ENCODE data around the gene NREP. TPM values are rescaled to one million over a fixed set of nuclear protein-coding genes. Genes with fewer than 3 reads are reported as not detected.

Gene NREP
- total RNA-seq, 2 donors from 2014 or later, result 16.6 to 19.0 TPM

GRCh38 chr5:111795142-111795541 lies 38.1 kb upstream of the NREP start:
- no peak overlapping the region for H3K27ac ChIP-seq
- TF ChIP-seq CTCF (IDR thresholded peaks at IDR 0.05), result no peak
- intact Hi-C loops (cut with DNase I), result no loop called here
- no peaks in the 10 kb centered on the region for H3K36me3 ChIP-seq
- no peak overlapping the region for H3K9ac ChIP-seq (ENCODE audit: low read depth in 2 of 2, low read length in 2 of 2)
- no peaks in the 10 kb centered on the region for H3K27me3 ChIP-seq
- H3K9me3 ChIP-seq, result no peaks in the 10 kb centered on the region
- H3K4me1 ChIP-seq, result no peaks in the 10 kb centered on the region
- H3K4me3 ChIP-seq, result no peak overlapping the region
- DNase-seq, result no peak

- no peak overlapping the region for H3K9ac ChIP-seq (ENCODE audit: low read depth in 2 of 2, low read length in 2 of 2)
- intact Hi-C loops (cut with DNase I), result no loop called here
- H3K27ac ChIP-seq, result no peak overlapping the region
- H3K36me3 ChIP-seq, result no peaks in the 10 kb centered on the region
- no peaks in the 10 kb centered on the region for H3K27me3 ChIP-seq
- no peaks in the 10 kb centered on the region for H3K9me3 ChIP-seq
- no peak for TF ChIP-seq CTCF (IDR thresholded peaks at IDR 0.05)
- no peak for DNase-seq
- H3K4me1 ChIP-seq, result no peaks in the 10 kb centered on the region
- H3K4me3 ChIP-seq, result no peak overlapping the region
Observed at GRCh38 chr5:111792471-111793058, 35.6 kb upstream of the NREP start.

GRCh38 chr5:111790295-111790694 lies 33.3 kb upstream of the NREP start:
- no peak for DNase-seq
- no peaks in the 10 kb centered on the region for H3K9me3 ChIP-seq
- no peaks in the 10 kb centered on the region for H3K4me1 ChIP-seq
- no peak overlapping the region for H3K4me3 ChIP-seq
- TF ChIP-seq CTCF (IDR thresholded peaks at IDR 0.05), result no peak
- intact Hi-C loops (cut with DNase I), result no loop called here
- H3K27ac ChIP-seq, result no peak overlapping the region
- no peak overlapping the region for H3K9ac ChIP-seq (ENCODE audit: low read depth in 2 of 2, low read length in 2 of 2)
- no peaks in the 10 kb centered on the region for H3K27me3 ChIP-seq
- H3K36me3 ChIP-seq, result no peaks in the 10 kb centered on the region

GRCh38 chr5:111787006-111787405 lies 30.0 kb upstream of the NREP start:
- no peak overlapping the region for H3K4me3 ChIP-seq
- no peaks in the 10 kb centered on the region for H3K9me3 ChIP-seq
- H3K27me3 ChIP-seq, result no peaks in the 10 kb centered on the region
- H3K27ac ChIP-seq, result no peak overlapping the region
- no peaks in the 10 kb centered on the region for H3K4me1 ChIP-seq
- no peak overlapping the region for H3K9ac ChIP-seq (ENCODE audit: low read depth in 2 of 2, low read length in 2 of 2)
- intact Hi-C loops (cut with DNase I), result no loop called here
- TF ChIP-seq CTCF (IDR thresholded peaks at IDR 0.05), result no peak
- no peaks in the 10 kb centered on the region for H3K36me3 ChIP-seq
- DNase-seq, result no peak

- Histone ChIP-seq H3K9ac (ENCODE audit: low read depth in 2 of 2, low read length in 2 of 2) (no peak overlapping the region), H3K36me3 (no peaks in the 10 kb centered on the region), H3K4me3 (no peak overlapping the region), H3K4me1 (no peaks in the 10 kb centered on the region), H3K9me3 (no peaks in the 10 kb centered on the region), H3K27me3 (no peaks in the 10 kb centered on the region), H3K27ac (no peak overlapping the region)
- no peak for DNase-seq
- TF ChIP-seq CTCF (IDR thresholded peaks at IDR 0.05), result no peak
- intact Hi-C loops (cut with DNase I), result no loop called here
Observed at GRCh38 chr5:111784491-111785181, 27.6 kb upstream of the NREP start.
